Duodenal mucosa (tissue), 2 donors: ENCODE results near the gene ZDHHC18.

Experiments used
- H3K27ac ChIP-seq: one replicate; pipeline ENCODE4 v1.7.0; 2013; ENCODE audit warnings: low read depth, low read length
- H3K27me3 ChIP-seq, 2 donors: one replicate each; pipeline ENCODE4 v1.7.0; 2013; ENCODE audit warnings: low read length in 2 of 2, control low read depth in 1 of 2; ENCODE audit not compliant: insufficient read depth in 2 of 2, control insufficient read depth in 1 of 2
- H3K36me3 ChIP-seq, 2 donors: one replicate each; pipeline ENCODE4 v1.7.0; 2013; ENCODE audit warnings: low read length in 2 of 2, control low read depth in 1 of 2; ENCODE audit not compliant: insufficient read depth in 2 of 2, control insufficient read depth in 1 of 2
- H3K4me1 ChIP-seq, 2 donors: one replicate each; pipeline ENCODE4 v1.7.0; 2013; ENCODE audit warnings: low read length in 2 of 2, control low read depth in 1 of 2; ENCODE audit not compliant: insufficient read depth in 2 of 2, control insufficient read depth in 1 of 2
- H3K4me3 ChIP-seq, 2 donors: one replicate each; pipeline ENCODE4 v1.7.0; 2013; ENCODE audit warnings: low read length in 2 of 2, low read depth in 1 of 2
- H3K9ac ChIP-seq, 2 donors: one replicate each; pipeline ENCODE4 v1.7.0; 2013; ENCODE audit warnings: low read length in 2 of 2, low read depth in 1 of 2
- H3K9me3 ChIP-seq, 2 donors: one replicate each; pipeline ENCODE4 v1.7.0; 2013; ENCODE audit warnings: low read length in 2 of 2, control low read depth in 1 of 2; ENCODE audit not compliant: control insufficient read depth in 1 of 2

Gene ZDHHC18

GRCh38 chr1:26826261-26827105 is at the start of gene ZDHHC18:
Gene ZDHHC18, plus strand, starts transcription at chr1:26826688. Its CDS starts 117 bp downstream, at chr1:26826805.
- peaks cover 0 to 10% of the 10 kb centered on the region in 2 donors for H3K36me3 ChIP-seq
- peak within 1 kb of the TSS; percentile 34 for H3K27ac ChIP-seq
- H3K4me1 ChIP-seq: peaks cover 44 to 49% of the 10 kb centered on the region in 2 donors
- peak within 1 kb of the TSS; percentile 67 for H3K9ac ChIP-seq
- no peaks in the 10 kb centered on the region for H3K27me3 ChIP-seq
- H3K9me3 ChIP-seq: no peaks in the 10 kb centered on the region
- H3K4me3 ChIP-seq: peak within 1 kb of the TSS; percentile 70 to 73

- Histone ChIP-seq H3K4me3 (no peak overlapping the region), H3K27ac (no peak overlapping the region), H3K27me3 (no peaks in the 10 kb centered on the region), H3K9ac (no peak overlapping the region), H3K9me3 (no peaks in the 10 kb centered on the region), H3K4me1 (peaks cover 14 to 18% of the 10 kb centered on the region in 2 donors), H3K36me3 (peaks cover 48 to 71% of the 10 kb centered on the region in 2 donors)
Observed at GRCh38 chr1:26779098-26779668, 47.3 kb upstream of the ZDHHC18 start.

- H3K27ac ChIP-seq: no peak overlapping the region
- H3K27me3 ChIP-seq: no peaks in the 10 kb centered on the region
- no peaks in the 10 kb centered on the region for H3K9me3 ChIP-seq
- peaks cover 36 to 59% of the 10 kb centered on the region in 2 donors for H3K36me3 ChIP-seq
- peaks cover 24 to 30% of the 10 kb centered on the region in 2 donors for H3K4me1 ChIP-seq
- H3K9ac ChIP-seq: no peak overlapping the region
- no peak overlapping the region for H3K4me3 ChIP-seq
Observed at GRCh38 chr1:26780344-26780957, 46.0 kb upstream of the ZDHHC18 start.

- Histone ChIP-seq H3K9me3 (no peaks in the 10 kb centered on the region), H3K36me3 (peaks cover 30 to 50% of the 10 kb centered on the region in 2 donors), H3K4me3 (no peak overlapping the region), H3K27ac (no peak overlapping the region), H3K9ac (no peak overlapping the region), H3K4me1 (peaks cover 33 to 38% of the 10 kb centered on the region in 2 donors), H3K27me3 (no peaks in the 10 kb centered on the region)
Observed at GRCh38 chr1:26781206-26781825, 45.2 kb upstream of the ZDHHC18 start.

GRCh38 chr1:26782521-26783212 is 43.8 kb upstream of the ZDHHC18 start:
- H3K27ac ChIP-seq: no peak overlapping the region
- no peak overlapping the region for H3K4me3 ChIP-seq
- H3K27me3 ChIP-seq: no peaks in the 10 kb centered on the region
- H3K9ac ChIP-seq: no peak overlapping the region
- H3K9me3 ChIP-seq: no peaks in the 10 kb centered on the region
- H3K4me1 ChIP-seq: peaks cover 45 to 48% of the 10 kb centered on the region in 2 donors
- H3K36me3 ChIP-seq: peaks cover 26 to 39% of the 10 kb centered on the region in 2 donors

- H3K4me3 ChIP-seq: no peak overlapping the region
- no peak overlapping the region for H3K9ac ChIP-seq
- peaks cover 48 to 49% of the 10 kb centered on the region in 2 donors for H3K4me1 ChIP-seq
- H3K27ac ChIP-seq: no peak overlapping the region
- peaks cover 21 to 30% of the 10 kb centered on the region in 2 donors for H3K36me3 ChIP-seq
- H3K27me3 ChIP-seq: no peaks in the 10 kb centered on the region
- H3K9me3 ChIP-seq: no peaks in the 10 kb centered on the region
Observed at GRCh38 chr1:26783646-26784022, 42.9 kb upstream of the ZDHHC18 start.

GRCh38 chr1:26784023-26784871 is 42.2 kb upstream of the ZDHHC18 start:
- Histone ChIP-seq H3K4me1 (peaks cover 48 to 50% of the 10 kb centered on the region in 2 donors), H3K4me3 (no peak overlapping the region), H3K36me3 (peaks cover 14 to 24% of the 10 kb centered on the region in 2 donors), H3K27me3 (no peaks in the 10 kb centered on the region), H3K9me3 (no peaks in the 10 kb centered on the region), H3K27ac (no peak overlapping the region), H3K9ac (no peak overlapping the region)

- peaks cover 8 to 17% of the 10 kb centered on the region in 2 donors for H3K36me3 ChIP-seq
- peaks cover 48 to 53% of the 10 kb centered on the region in 2 donors for H3K4me1 ChIP-seq
- no peaks in the 10 kb centered on the region for H3K27me3 ChIP-seq
- no peak overlapping the region for H3K27ac ChIP-seq
- H3K9ac ChIP-seq: no peak overlapping the region
- no peak overlapping the region for H3K4me3 ChIP-seq
- H3K9me3 ChIP-seq: no peaks in the 10 kb centered on the region
Observed at GRCh38 chr1:26784886-26785285, 41.6 kb upstream of the ZDHHC18 start.
